Activated CD4-positive, alpha-beta memory T cell treated with anti-CD3 and anti-CD28 coated beads for 36 hours (primary cell): Measurements from ENCODE around the gene SLC5A9. TPM values are rescaled to one million over a fixed set of nuclear protein-coding genes. Genes with fewer than 3 reads are reported as not detected.
"Not testable (repeated sequence)": the region's sequence is repeated elsewhere in the genome, so short reads cannot be mapped to it uniquely, and the experiment has no call there.

Experiments used
- CTCF ChIA-PET: fragments of 350-600 bp; sonication (Branson Sonifier 250); formaldehyde crosslinking; loops from one replicate; lab custom pipeline; 2021; ENCODE audit warnings: antibody characterized with exemption, inconsistent platforms; lab: Charles Lee
- POLR2A ChIA-PET: fragments of 350-600 bp; sonication (Branson Sonifier 250); formaldehyde crosslinking; loops from one replicate; lab custom pipeline; 2021; ENCODE audit warnings: antibody characterized with exemption; lab: Charles Lee
- DNase-seq: peaks from one replicate; pipeline ENCODE4 v3.0.0-alpha.2; 2020
- H3K27ac Mint-ChIP-seq: one replicate; pipeline ENCODE4 v1.8.0; 2021; ENCODE audit warnings: mixed read lengths
- H3K27me3 Mint-ChIP-seq: one replicate; pipeline ENCODE4 v1.8.0; 2021; ENCODE audit warnings: mixed read lengths
- H3K36me3 Mint-ChIP-seq: one replicate; pipeline ENCODE4 v1.8.0; 2021; ENCODE audit warnings: mixed read lengths
- H3K4me1 Mint-ChIP-seq: one replicate; pipeline ENCODE4 v1.8.0; 2021; ENCODE audit warnings: low read depth, mixed read lengths
- H3K4me3 Mint-ChIP-seq: one replicate; pipeline ENCODE4 v1.8.0; 2021; ENCODE audit warnings: mild to moderate bottlenecking, mixed read lengths
- H3K9me3 Mint-ChIP-seq: one replicate; pipeline ENCODE4 v1.8.0; 2021; ENCODE audit warnings: mixed read lengths
- intact Hi-C: fragments of 100-400 bp; cut with micrococcal nuclease; formaldehyde crosslinking; loops from one replicate; pipeline ENCODE4 v1.15.1; 2023
- total RNA-seq, 2 experiments: library from RNA; stranded (reverse); gene quantifications; one replicate each; pipeline ENCODE4 v1.2.3, GENCODE V29; 2021

The SLC5A9 gene
- total RNA-seq, 2 experiments from 2014 or later = not detected

GRCh38 chr1:48292706-48293105 lies 70.2 kb downstream of the SLC5A9 start:
- intact Hi-C loops = no loop called here
- Mint-ChIP-seq H3K27me3 (peaks cover 2% of the 10 kb centered on the region), H3K9me3 (no peaks in the 10 kb centered on the region), H3K36me3 (no peaks in the 10 kb centered on the region), H3K27ac (no peak overlapping the region), H3K4me3 (no peak overlapping the region), H3K4me1 (no peaks in the 10 kb centered on the region)
- ChIA-PET POLR2A (no interaction called here), CTCF (no interaction called here)
- DNase-seq = no peak

GRCh38 chr1:48294094-48294493 lies 71.6 kb downstream of the SLC5A9 start:
- POLR2A ChIA-PET, H3K36me3 Mint-ChIP-seq, CTCF ChIA-PET, H3K9me3 Mint-ChIP-seq, intact Hi-C loops, H3K4me1 Mint-ChIP-seq, H3K27me3 Mint-ChIP-seq, H3K4me3 Mint-ChIP-seq, DNase-seq, H3K27ac Mint-ChIP-seq: not testable (repeated sequence)

GRCh38 chr1:48294656-48295055 lies 72.1 kb downstream of the SLC5A9 start:
- POLR2A ChIA-PET = no interaction called here
- Mint-ChIP-seq H3K9me3 (peaks cover under 1% of the 10 kb centered on the region), H3K27ac (no peak overlapping the region), H3K36me3 (no peaks in the 10 kb centered on the region), H3K27me3 (peaks cover 2% of the 10 kb centered on the region), H3K4me1 (no peaks in the 10 kb centered on the region), H3K4me3 (no peak overlapping the region)
- CTCF ChIA-PET = no interaction called here
- no peak for DNase-seq
- intact Hi-C loops = no loop called here

Other genes with a start within 250 kb of the SLC5A9 start
- not detected for gene TRABD2B, start 225.3 kb upstream of the SLC5A9 start, total RNA-seq
- 1 to 10 TPM; 1.8 to 1.9 TPM for gene SPATA6, start 249.5 kb downstream of the SLC5A9 start, total RNA-seq